Measurements from ENCODE around the gene PRKCQ. TPM values are rescaled to one million over a fixed set of nuclear protein-coding genes. Genes with fewer than 3 reads are reported as not detected.
A peak's percentile ranks its signal among the peaks of the same experiment; 100 is the strongest.
"Not testable (repeated sequence)": the region's sequence is repeated elsewhere in the genome, so short reads cannot be mapped to it uniquely, and the experiment has no call there.

The PRKCQ gene
- total and polyA plus RNA-seq, 5 donors: 0.05 to 0.25 (median 0.20) TPM

GRCh38 chr10:6393168-6393567 is 186.9 kb downstream of the PRKCQ start:
- intact Hi-C loops (cut with DNase I): no loop called here
- peaks cover 7% of the 10 kb centered on the region for H3K9me3 ChIP-seq (ENCODE audit: control insufficient read depth, low read length)
- H3K4me3 ChIP-seq (ENCODE audit: low read length): no peak overlapping the region
- H3K27ac ChIP-seq (ENCODE audit: low read length): no peak overlapping the region
- WGBS: 82% methylated on average over 2 of the region's 2 CpGs
- H3K4me1 ChIP-seq (ENCODE audit: control insufficient read depth, insufficient read depth, low read length): no peaks in the 10 kb centered on the region
- H3K27me3 ChIP-seq (ENCODE audit: control insufficient read depth, insufficient read depth): no peaks in the 10 kb centered on the region
- ATAC-seq: no peak
- DNase-seq: no peak

- WGBS: 88% methylated on average over 2 of the region's 2 CpGs
- DNase-seq (no peak), ATAC-seq (no peak)
- Histone ChIP-seq H3K27me3 (ENCODE audit: control insufficient read depth, insufficient read depth) (no peaks in the 10 kb centered on the region), H3K9me3 (ENCODE audit: control insufficient read depth, low read length) (peaks cover 7% of the 10 kb centered on the region), H3K27ac (ENCODE audit: low read length) (no peak overlapping the region), H3K4me3 (ENCODE audit: low read length) (no peak overlapping the region), H3K4me1 (ENCODE audit: control insufficient read depth, insufficient read depth, low read length) (no peaks in the 10 kb centered on the region)
- intact Hi-C loops (cut with DNase I): no loop called here
Observed at GRCh38 chr10:6390213-6390845, 189.7 kb downstream of the PRKCQ start.

GRCh38 chr10:6388261-6388893 is 191.7 kb downstream of the PRKCQ start:
- ATAC-seq (no peak), DNase-seq (no peak)
- no peaks in the 10 kb centered on the region for H3K27me3 ChIP-seq (ENCODE audit: control insufficient read depth, insufficient read depth)
- WGBS: 73% methylated on average over 4 of the region's 4 CpGs
- intact Hi-C loops (cut with DNase I): no loop called here
- H3K27ac ChIP-seq (ENCODE audit: low read length): no peak overlapping the region
- no peak overlapping the region for H3K4me3 ChIP-seq (ENCODE audit: low read length)
- peaks cover 7% of the 10 kb centered on the region for H3K9me3 ChIP-seq (ENCODE audit: control insufficient read depth, low read length)
- no peaks in the 10 kb centered on the region for H3K4me1 ChIP-seq (ENCODE audit: control insufficient read depth, insufficient read depth, low read length)

GRCh38 chr10:6386960-6387359 is 193.1 kb downstream of the PRKCQ start:
- peaks cover 7% of the 10 kb centered on the region for H3K9me3 ChIP-seq (ENCODE audit: control insufficient read depth, low read length)
- no peaks in the 10 kb centered on the region for H3K4me1 ChIP-seq (ENCODE audit: control insufficient read depth, insufficient read depth, low read length)
- ATAC-seq (no peak), DNase-seq (no peak)
- H3K27ac ChIP-seq (ENCODE audit: low read length): no peak overlapping the region
- intact Hi-C loops (cut with DNase I): no loop called here
- 93% methylated on average over 5 of the region's 5 CpGs for WGBS
- no peaks in the 10 kb centered on the region for H3K27me3 ChIP-seq (ENCODE audit: control insufficient read depth, insufficient read depth)
- H3K4me3 ChIP-seq (ENCODE audit: low read length): no peak overlapping the region

- WGBS: 83% methylated on average over 6 of the region's 6 CpGs
- H3K27me3 ChIP-seq (ENCODE audit: control insufficient read depth, insufficient read depth): no peaks in the 10 kb centered on the region
- DNase-seq: peak in 2 of 3 donors; percentile 18 to 51
- H3K4me1 ChIP-seq (ENCODE audit: control insufficient read depth, insufficient read depth, low read length): no peaks in the 10 kb centered on the region
- H3K27ac ChIP-seq (ENCODE audit: low read length): no peak overlapping the region
- peaks cover 7% of the 10 kb centered on the region for H3K9me3 ChIP-seq (ENCODE audit: control insufficient read depth, low read length)
- intact Hi-C loops (cut with DNase I): no loop called here
- H3K4me3 ChIP-seq (ENCODE audit: low read length): no peak overlapping the region
- ATAC-seq: peak; percentile 32 to 57
Observed at GRCh38 chr10:6386346-6386745, 193.7 kb downstream of the PRKCQ start.

- no peaks in the 10 kb centered on the region for H3K27me3 ChIP-seq (ENCODE audit: control insufficient read depth, insufficient read depth)
- intact Hi-C loops (cut with DNase I): no loop called here
- WGBS: 84% methylated on average over 3 of the region's 3 CpGs
Observed at GRCh38 chr10:6385665-6386064, 194.4 kb downstream of the PRKCQ start.

GRCh38 chr10:6384847-6385246 is 195.2 kb downstream of the PRKCQ start:
- H3K9me3 ChIP-seq (ENCODE audit: control insufficient read depth, low read length): peaks cover 3% of the 10 kb centered on the region
- H3K4me1 ChIP-seq (ENCODE audit: control insufficient read depth, insufficient read depth, low read length): no peaks in the 10 kb centered on the region
- no peaks in the 10 kb centered on the region for H3K27me3 ChIP-seq (ENCODE audit: control insufficient read depth, insufficient read depth)
- ATAC-seq: no peak
- no peak overlapping the region for H3K4me3 ChIP-seq (ENCODE audit: low read length)
- 91% methylated on average over 3 of the region's 3 CpGs for WGBS
- intact Hi-C loops (cut with DNase I): no loop called here
- DNase-seq: no peak
- H3K27ac ChIP-seq (ENCODE audit: low read length): no peak overlapping the region

More at GRCh38 chr10:6385665-6386064, 194.4 kb downstream of the PRKCQ start:
- DNase-seq (no peak), ATAC-seq (no peak)
- Histone ChIP-seq H3K9me3 (ENCODE audit: control insufficient read depth, low read length) (peaks cover 3% of the 10 kb centered on the region), H3K27ac (ENCODE audit: low read length) (no peak overlapping the region), H3K4me1 (ENCODE audit: control insufficient read depth, insufficient read depth, low read length) (no peaks in the 10 kb centered on the region), H3K4me3 (ENCODE audit: low read length) (no peak overlapping the region)

GRCh38 chr10:6384031-6384430 is 196.0 kb downstream of the PRKCQ start:
- H3K27me3 ChIP-seq (ENCODE audit: control insufficient read depth, insufficient read depth): no peaks in the 10 kb centered on the region
- no peaks in the 10 kb centered on the region for H3K4me1 ChIP-seq (ENCODE audit: control insufficient read depth, insufficient read depth, low read length)
- H3K4me3 ChIP-seq (ENCODE audit: low read length): no peak overlapping the region
- intact Hi-C loops (cut with DNase I): no loop called here
- ATAC-seq: no peak
- WGBS: 92% methylated on average over 7 of the region's 7 CpGs
- no peak for DNase-seq
- H3K27ac ChIP-seq (ENCODE audit: low read length): no peak overlapping the region
- H3K9me3 ChIP-seq (ENCODE audit: control insufficient read depth, low read length): peaks cover 3% of the 10 kb centered on the region

GRCh38 chr10:6383096-6383812 is 196.8 kb downstream of the PRKCQ start:
- ATAC-seq: peak; percentile 36 to 55
- H3K9me3 ChIP-seq (ENCODE audit: control insufficient read depth, low read length): no peaks in the 10 kb centered on the region
- no peaks in the 10 kb centered on the region for H3K27me3 ChIP-seq (ENCODE audit: control insufficient read depth, insufficient read depth)
- no peak overlapping the region for H3K4me3 ChIP-seq (ENCODE audit: low read length)
- WGBS: 82% methylated on average over 8 of the region's 8 CpGs
- DNase-seq: no peak
- H3K27ac ChIP-seq (ENCODE audit: low read length): no peak overlapping the region
- H3K4me1 ChIP-seq (ENCODE audit: control insufficient read depth, insufficient read depth, low read length): no peaks in the 10 kb centered on the region
- intact Hi-C loops (cut with DNase I): no loop called here

- H3K4me3 ChIP-seq (ENCODE audit: low read length): no peak overlapping the region
- no peaks in the 10 kb centered on the region for H3K9me3 ChIP-seq (ENCODE audit: control insufficient read depth, low read length)
- H3K27ac ChIP-seq (ENCODE audit: low read length): no peak overlapping the region
- DNase-seq: no peak
- intact Hi-C loops (cut with DNase I): no loop called here
- ATAC-seq: no peak
- no peaks in the 10 kb centered on the region for H3K27me3 ChIP-seq (ENCODE audit: control insufficient read depth, insufficient read depth)
- no peaks in the 10 kb centered on the region for H3K4me1 ChIP-seq (ENCODE audit: control insufficient read depth, insufficient read depth, low read length)
- WGBS: 37% methylated on average over 7 of the region's 7 CpGs
Observed at GRCh38 chr10:6382081-6382480, 198.0 kb downstream of the PRKCQ start.

GRCh38 chr10:6380478-6380877 is 199.6 kb downstream of the PRKCQ start:
- ATAC-seq; DNase-seq; intact Hi-C loops (cut with DNase I); H3K27ac ChIP-seq (ENCODE audit: low read length); H3K9me3 ChIP-seq (ENCODE audit: control insufficient read depth, low read length); H3K4me3 ChIP-seq (ENCODE audit: low read length); H3K4me1 ChIP-seq (ENCODE audit: control insufficient read depth, insufficient read depth, low read length); H3K27me3 ChIP-seq (ENCODE audit: control insufficient read depth, insufficient read depth): not testable (repeated sequence)
- 90% methylated on average over 5 of the region's 5 CpGs for WGBS
